GM10266 (cell line): ENCODE results near the gene RBCK1.
"Not testable (repeated sequence)": the region's sequence is repeated elsewhere in the genome, so short reads cannot be mapped to it uniquely, and the experiment has no call there.

Experiments
- DNase-seq: peaks from one replicate; pipeline ENCODE4 v3.0.0; 2012; ENCODE audit errors: extremely low spot score
- CTCF ChIP-seq: IDR thresholded peaks from 2 replicates; pipeline ENCODE4 v1.5.1; 2012; ENCODE audit warnings: mild to moderate bottlenecking, low read depth; ENCODE audit not compliant: control insufficient read depth, insufficient read depth; ENCODE audit errors: missing control alignments

RBCK1 gene

GRCh38 chr20:469746-470490, 61.8 kb downstream of the RBCK1 start:
- TF ChIP-seq CTCF = no peak

GRCh38 chr20:472137-472846, 64.2 kb downstream of the RBCK1 start:
- TF ChIP-seq CTCF = no peak
- no peak for DNase-seq

More at GRCh38 chr20:469746-470490, 61.8 kb downstream of the RBCK1 start:
- no peak for DNase-seq

- no peak for TF ChIP-seq CTCF
- no peak for DNase-seq
Measured at GRCh38 chr20:472889-473292, 64.8 kb downstream of the RBCK1 start.

GRCh38 chr20:474581-474980, 66.5 kb downstream of the RBCK1 start:
- no peak for TF ChIP-seq CTCF
- DNase-seq = no peak

- TF ChIP-seq CTCF = no peak
Measured at GRCh38 chr20:475463-476357, 67.6 kb downstream of the RBCK1 start.

GRCh38 chr20:476561-477249, 68.6 kb downstream of the RBCK1 start:
- not testable (repeated sequence) for DNase-seq

More at GRCh38 chr20:475463-476357, 67.6 kb downstream of the RBCK1 start:
- DNase-seq = no peak
